Stimulated activated CD4-positive, alpha-beta T cell treated with anti-CD3 and anti-CD28 coated beads, Interleukin-4, amount 100 ng/mL, for 24 hours (primary cell): ENCODE results near the gene GCLC.
"Not testable (repeated sequence)": the region's sequence is repeated elsewhere in the genome, so short reads cannot be mapped to it uniquely, and the experiment has no call there.

Experiments
- DNase-seq: peaks from one replicate; pipeline ENCODE4 v3.0.0-alpha.2; 2020

GCLC gene

DNA sequence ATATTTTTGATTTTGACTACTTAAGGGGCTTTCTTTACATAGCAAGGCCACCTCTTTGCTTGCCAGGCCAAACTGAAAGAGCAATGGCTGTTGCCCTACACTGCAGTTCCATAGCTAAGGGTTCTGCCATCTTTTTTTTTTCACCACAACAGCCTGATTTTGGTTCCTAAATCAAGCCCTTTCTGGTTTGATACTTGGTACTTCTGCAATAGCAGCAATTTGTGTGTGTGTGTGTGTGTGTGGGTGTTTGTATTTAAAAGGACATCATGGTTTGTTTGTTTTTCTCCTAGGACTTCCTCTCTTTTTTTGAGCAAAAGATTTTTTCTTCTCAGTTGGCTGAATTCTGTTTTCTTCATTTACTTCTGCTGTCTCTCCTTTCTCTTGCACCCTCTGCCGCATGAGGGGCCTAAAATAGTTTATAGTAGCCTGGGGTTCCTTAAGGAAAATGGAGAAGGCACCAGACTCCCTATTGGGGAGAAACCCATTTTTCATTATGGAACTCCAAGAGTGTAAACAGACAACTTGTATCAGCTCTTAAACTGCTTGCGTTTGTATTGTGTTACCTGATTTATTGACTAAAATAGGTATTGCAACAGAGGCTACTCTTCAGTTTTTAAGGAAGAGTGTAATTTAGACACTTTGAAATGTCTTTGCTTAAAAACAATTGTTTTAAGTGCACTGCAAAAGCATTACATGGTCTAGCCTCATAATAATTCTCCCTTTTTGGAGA is 12.2 kb upstream of the GCLC start:
- no peak for DNase-seq

DNA sequence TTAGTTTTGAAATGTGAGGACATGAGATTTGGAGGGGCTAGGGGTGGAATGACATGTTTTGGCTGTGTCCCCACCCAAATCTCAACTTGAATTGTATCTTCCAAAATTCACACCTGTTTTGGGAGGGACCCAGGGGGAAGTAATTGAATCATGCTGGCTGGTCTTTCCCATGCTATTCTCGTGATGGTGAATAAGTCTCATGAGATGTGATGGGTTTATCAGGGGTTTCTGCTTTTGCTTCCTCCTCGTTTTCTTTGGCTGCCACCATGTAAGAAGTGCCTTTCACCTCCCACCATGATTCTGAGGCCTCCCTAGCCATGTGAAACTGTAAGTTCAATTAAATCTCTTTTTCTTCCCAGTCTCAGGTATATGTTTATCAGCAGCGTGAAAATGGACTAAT is 8.7 kb upstream of the GCLC start:
- not testable (repeated sequence) for DNase-seq

DNA sequence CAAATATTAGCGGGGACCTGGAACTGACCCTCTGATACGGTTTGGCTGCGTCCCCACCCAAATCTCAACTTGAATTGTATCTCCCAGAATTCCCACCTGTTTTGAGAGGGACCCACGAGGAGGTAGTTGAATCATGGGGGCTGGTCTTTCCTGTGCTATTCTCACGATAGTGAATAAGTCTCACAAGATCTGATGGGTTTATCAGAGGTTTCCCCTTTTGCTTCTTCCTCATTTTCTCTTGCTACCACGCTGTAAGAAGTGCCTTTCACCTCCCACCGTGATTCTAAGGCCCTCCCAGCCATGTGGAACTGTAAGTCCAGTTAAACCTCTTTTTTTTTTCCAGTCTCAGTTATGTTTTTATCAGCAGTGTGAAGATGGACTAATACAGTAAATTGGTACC is 6.8 kb upstream of the GCLC start:
- not testable (repeated sequence) for DNase-seq

DNA sequence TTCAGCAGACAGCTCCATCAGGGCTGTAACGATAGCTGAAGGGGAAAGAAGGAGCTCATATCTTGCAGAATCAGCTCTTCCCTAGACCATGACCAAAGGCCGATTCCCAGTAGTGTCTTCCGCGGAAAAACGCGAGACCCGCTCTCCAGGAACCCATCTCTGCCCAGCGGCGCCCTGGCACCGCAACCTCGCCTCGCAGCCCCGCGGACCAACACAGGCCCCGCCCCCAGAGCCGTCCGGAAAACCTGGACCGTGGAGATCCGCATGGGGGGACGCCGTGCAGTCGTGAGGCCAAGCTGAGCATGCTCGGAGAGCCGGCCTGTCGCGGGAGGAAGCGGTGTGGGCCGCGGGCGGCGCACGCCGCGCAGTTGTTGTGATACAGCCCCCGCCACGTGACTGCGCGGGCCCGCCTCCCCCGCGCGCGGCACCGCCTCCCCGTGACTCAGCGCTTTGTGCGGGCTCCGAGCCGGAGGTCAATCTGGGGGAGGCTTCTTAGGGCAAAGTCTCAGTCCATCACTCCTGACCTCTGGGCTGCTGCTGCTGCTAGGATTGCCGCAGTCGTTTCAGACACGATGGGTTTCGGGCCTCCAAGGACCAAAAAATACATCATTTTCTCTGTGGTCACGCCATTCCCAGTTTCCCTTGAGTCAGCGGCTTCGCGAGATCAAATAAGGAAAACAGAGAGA is 3.1 kb upstream of the GCLC start:
- peak; percentile 95 for DNase-seq

DNA sequence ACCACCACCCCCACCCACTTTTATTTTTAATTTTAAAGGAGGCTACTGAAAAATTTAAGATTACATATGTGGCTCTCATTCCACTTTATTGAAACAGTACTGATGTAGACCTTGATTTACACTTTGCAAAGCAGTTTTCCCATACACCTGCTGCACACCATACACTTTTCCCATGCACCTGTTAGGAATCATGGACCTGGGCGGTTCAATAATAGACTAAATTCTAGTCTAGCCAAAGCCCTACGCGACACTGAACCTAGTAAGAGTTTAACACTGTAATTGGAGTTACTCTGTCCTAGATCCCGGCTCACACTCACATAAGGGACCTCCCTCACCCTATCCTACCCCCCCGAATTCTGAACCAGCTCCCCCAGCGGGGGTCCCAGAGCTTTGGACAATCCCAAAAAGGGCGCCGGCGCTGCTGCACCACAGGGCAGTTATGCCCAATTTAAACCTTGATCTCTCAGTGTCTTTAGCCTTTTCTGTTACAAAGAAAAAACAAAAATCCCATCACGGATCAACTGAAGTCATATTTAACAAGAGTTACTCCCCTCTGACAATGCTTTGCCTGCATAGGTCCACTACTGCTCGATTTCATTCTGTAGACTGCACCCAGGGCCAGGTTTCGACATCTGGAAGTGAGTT is 2.4 kb upstream of the GCLC start:
- no peak for DNase-seq

DNA sequence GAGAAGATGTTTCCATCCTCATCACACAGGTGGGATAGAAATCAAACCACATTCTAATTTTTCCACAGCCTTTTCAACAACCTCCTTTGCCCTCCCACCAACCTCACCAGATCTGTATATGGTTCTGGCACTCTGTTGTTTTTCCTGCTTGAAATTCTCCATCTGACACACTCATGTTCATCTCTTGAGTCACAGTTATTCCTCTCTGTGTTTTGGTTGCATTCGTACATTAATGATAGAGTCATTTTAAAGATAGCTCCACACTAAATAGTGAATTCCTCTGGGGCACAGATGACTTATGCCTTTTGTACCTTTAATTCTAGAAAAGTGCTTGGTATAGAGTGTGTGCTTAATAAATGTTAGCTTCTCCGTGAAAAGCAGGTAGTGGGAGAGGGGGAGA is 1.4 kb upstream of the GCLC start:
- no peak for DNase-seq

DNA sequence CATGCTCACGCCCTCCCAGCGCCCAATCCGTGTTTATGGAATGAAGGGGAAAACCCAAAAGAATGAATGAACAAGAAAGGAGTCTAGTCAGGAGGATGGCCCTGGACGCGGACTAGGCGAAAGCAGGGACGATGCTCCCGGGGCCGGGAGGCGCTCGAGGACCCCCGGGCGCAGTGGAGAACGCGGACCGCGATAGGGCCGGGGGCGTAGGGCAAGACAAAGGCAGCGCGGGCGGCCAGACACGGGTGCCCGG is 758 bp downstream of the GCLC start:
- peak; percentile 15 for DNase-seq

DNA sequence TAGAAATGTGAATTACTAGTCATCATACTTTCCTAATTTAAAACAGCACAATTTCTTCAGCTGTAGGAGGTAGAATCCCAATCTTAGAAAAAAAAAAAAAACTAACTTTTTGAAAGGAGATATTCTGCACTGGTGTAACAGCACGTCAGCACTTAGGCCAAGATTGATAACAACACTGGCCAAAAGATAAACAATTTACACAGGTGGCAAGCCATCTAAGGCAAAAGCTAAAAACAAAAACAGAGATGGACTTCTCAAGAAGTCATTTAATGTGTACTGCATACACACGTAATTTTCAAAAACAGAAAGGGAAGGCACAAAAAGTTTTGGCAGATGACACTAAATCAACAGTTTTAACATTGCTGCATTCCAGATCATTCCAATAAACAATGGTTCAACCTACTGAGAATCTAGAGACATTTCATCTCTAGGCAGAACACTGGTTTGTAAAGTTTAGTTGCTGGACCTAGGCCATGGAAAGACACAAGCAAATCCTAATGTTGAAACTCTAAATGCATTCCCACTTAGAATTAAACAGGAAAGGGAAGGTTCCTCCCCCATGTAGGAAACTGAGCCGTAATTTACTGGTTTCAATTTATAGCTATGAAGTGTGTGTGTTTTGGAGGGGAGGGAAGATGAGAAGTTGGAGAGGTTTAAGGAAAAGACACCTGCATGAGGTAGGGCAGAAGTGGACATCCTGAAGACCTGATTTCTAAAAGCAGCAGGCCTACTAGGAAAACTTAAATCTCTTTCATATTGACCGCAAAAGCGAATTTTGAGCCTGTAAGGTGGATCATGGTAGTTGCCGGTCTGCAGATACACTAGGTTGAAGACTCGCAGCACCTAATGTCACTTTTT is 1.3 kb downstream of the GCLC start:
- DNase-seq = no peak

DNA sequence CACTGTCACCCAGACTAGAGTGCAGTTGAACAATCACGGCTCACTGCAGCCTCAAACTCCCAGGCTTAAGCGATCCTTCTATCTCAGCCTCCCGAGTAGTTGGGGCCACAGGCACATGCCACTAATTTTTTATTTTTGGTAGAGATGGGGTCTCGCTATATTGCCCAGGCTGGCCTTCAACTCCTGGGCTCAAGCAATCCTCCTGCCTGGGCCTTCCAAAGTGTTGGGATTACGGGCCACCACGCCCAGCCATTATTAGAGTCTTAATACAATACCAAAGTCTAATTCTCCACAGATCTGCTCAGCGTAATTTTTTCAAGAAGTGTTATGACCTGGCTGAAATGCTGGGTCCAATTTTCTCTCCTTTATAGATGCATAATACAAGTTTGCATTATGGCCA is 3.0 kb downstream of the GCLC start:
- no peak for DNase-seq

DNA sequence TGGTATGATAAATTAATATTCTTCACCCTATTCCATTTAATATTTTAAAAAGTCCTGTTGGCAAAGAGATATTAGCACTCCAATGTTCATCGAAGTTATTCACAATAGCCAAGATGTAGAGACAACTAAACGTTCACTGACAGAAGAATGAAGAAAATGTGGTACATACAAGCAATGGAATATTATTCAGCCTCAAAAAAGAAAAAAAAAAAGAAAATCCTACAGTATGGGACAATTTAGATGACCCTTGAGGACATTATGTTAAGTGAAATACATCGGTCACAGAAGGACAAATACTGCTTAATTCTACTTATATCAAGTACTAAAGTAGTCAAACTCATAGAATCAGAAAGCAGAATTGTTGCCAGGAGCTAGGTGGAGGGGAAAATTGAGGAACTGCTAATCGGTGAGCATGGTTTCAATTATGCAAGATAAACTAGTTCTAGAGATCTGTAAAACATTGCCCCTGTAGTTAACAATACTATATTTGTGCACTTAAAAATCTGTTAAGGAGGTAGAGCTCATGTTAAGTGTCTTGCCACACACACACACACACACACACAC is 4.7 kb downstream of the GCLC start:
- DNase-seq = no peak

DNA sequence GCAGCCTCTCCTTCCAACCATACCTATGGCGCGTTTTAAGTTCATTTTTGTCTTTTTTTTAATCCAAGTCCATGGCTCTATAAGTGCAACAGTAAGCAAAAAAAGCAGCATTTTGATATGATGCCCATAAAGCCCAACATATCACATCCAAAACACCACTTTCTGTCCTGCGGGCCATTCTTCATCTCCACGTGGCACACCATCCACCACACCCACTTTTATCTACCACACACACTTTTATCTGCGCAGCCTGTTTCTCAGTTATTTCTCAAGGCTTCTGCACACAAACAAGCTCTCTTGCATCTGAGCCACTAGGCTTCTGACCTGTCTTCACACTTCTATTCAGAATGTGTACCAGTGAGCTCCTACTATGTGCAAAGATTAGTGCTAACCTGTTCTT is 5.3 kb downstream of the GCLC start:
- DNase-seq = no peak

DNA sequence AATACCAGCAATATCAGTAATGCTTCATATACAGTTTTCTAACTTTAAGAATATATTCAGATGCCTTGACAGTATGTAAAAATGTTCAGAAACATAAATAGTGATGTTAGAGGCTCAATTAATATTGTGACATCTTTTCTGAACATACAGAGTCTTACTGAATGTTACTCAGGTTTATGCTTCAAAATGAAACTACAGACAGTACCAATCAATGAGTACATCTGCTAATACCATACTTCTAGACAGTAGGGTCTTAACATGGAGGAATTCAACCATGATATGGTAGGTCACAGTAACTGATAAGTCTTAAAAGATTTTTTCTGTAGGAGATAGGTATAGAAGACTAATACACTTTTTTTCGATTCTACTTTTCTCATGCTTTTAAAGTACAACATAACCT is 8.3 kb downstream of the GCLC start:
- no peak for DNase-seq

DNA sequence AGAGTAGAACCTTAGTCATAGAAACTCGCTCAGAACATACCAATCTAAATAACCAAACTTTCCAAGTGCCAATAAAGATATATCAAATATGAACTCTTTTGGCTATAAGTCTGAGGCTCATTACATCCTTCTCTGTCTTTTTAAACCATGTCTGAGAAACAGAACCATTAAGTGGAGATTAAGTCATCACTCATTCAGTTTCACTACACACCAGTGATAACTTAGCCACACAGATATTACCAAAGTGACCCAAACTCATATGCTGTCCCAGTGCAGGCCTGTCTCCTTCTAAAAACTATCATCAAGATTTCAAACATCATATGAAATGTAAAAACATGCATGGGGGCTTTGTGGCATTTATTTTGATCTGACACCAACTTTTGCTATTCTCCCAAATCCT is 12.0 kb downstream of the GCLC start:
- DNase-seq = no peak

DNA sequence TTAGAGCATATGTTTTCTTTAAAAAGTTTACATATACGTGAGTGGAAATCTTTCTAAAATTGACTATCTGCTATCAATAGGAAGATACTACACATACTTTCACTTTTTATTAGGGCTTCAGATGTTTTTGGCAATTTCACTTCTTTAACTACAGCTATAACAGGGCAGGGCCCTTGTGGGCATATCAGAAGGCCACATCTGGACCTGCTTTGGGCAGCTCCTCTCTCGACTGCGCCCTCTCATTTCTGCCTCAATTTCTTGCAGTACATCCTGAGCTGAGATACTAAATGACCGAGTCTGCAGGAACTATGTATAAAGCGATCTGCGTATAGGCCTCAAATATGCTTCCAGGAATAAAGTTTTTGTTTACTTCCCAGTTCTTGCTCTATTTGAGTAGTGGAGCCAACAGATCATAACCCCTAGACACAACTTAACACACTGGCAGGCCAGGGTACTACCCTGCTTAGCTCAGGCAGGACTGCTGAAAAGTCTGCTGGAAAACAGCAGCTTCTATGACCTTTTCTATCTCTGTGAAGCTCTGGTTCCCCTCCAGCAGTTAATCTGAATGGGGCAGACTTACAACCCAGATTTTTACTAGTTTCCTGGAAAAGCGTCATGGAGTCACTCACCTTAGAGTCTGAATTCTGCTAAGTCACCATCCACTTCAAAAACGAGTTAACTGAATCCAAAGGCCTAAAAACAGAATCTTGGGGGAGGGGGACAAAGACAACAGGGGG is 12.7 kb downstream of the GCLC start:
- no peak for DNase-seq

DNA sequence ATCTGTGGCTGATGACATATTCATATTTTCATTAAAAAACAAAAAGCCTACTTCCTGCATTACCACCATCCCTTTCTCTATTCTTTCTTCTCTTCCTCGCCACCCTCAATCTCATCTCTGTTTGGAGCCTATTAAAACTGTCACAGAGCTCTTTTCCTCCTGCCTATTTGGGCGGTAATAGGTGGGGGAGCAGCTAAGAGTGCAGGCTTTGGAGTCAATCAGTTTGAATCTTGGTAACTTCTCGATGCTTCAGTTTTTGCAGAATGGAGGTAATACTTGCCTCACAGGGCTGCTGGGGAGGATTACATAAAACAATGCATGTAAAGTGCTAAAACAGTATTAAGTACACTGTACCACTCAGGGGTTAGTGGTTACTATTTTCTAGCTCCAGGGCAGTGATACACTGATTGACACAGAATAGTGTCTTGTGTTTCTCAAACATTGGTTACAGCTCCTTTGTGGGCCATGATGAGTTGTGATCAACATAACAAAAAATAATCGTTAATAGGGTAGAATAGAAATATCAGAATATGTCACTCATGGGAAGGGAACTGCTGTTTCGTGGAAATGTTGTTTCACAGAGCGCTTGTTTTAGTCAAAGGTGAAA is 14.0 kb downstream of the GCLC start:
- DNase-seq = no peak

DNA sequence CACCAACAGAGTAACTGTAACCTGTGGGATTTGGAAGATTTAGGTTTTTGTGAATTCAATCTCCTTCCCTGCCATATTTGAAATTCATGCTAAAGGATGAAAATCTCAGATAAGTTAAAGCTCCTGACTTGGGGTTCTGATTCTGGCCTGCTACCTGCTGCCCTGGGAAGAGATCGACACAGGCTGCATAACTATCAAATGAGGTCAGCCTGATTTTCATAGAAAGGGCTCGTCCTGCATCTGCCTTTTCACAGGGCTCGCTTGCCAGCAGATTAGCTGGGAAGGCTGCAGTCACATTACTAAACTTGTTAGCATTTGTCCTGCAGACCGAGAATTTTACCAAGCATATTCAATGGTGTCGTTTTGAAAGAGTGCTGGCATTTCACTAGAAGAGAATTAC is 14.6 kb downstream of the GCLC start:
- no peak for DNase-seq

DNA sequence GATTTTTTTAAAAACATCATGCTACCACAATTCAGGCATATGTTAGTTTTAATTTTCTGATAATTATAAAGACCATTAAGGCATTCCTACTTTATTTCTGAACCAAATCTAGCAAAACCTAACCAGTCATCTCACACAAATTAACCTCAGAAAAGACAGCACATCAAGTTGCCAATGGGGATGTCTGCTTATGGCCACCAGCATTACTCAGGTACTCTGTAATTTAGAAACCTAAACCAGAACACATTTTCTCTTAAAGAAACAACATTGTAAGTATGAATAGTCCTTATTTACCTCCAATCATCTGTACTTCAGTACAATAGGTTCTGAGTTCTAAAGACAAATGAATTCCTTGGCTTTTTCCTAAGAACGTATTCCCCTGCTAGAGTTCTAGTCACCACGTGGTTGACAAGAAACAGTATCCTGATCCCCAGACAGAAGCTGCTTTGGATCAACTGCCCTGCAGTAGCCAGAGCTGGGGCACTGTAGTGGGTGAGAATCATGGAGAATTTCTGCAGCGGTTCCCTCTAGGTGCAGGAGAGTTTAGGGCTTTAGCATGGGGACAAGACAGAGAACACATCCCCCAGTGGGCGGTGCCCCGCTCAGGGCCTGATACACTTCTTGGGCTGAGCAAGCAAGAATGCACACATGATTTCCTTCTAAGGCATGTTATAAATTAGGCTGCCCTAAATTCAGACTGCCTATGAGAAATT is 15.4 kb downstream of the GCLC start:
- no peak for DNase-seq

DNA sequence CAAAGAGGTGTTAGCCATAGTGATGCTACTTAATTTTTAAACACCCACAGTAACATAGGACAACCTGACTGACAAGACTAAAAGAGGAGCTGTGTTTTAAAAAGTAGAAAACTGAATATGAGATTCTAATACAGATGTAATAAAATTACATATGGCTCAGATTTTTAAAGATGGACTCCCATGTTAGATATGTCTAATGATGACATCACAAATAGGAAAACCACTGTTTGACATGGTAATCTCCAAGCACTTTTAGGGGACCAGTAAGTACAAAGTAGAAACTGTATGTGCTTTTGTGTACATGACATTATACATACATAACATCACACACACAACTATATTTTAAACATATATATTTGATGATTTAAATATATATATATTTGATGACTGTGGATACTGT is 16.8 kb downstream of the GCLC start:
- DNase-seq = no peak

DNA sequence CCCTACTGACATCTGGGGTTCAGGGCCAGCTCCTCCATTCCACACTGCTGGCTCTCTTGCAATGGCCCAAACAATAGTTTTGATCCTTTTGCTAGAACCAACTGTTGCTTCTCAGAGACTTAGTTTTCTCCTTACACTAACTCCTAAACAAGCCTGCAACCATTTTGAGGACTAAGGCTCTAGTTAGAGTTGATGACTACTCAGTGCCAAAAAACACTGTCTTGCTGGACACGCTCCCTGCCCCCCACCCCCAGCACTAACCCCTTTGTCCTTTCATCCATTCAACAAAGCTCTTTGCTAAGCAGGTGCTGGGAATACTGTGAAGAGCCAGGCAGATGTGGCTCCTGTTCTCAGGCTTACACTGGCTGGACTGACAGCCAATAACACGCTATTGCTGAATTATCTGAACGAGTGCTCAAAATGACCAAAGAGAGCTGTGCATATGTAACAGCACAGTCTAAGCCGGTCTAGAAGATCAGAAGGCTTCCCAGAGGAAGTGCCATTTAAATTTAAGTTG is 17.6 kb downstream of the GCLC start:
- DNase-seq = no peak

DNA sequence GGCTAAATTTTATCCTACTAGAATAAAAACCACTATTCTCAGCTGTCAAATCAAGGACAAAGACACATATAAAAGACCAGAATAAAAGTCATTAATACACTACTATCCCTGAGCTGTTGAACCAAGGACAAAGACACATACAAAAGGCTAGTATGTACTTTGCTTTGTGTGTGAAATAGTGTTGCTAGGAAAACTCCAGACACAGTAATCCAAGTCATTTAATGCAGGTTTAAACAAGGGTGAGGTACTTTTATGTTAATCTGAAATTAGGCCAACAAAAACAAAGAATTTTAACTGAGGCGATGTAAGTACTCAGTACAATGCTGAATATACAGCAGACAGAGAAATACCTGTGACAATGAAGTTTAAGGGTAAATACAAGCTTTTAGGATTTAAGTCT is 18.9 kb downstream of the GCLC start:
- DNase-seq = no peak

DNA sequence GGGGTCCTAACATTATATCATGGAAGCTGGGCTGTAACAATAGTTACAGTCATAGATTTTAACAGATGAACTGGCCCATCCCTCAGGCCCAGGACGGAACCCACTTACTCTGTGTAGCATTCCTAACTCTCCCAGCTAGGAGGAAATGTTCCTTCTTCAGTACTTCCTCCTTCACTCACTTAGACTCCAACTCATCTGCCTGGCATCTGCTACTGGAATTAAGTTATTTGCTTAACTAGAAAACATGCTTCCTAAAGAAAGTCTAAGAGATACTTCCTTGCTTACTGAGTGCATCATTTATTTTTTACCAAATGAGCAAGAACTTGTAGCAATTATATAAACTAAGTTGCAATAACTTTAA is 20.5 kb downstream of the GCLC start:
- DNase-seq = no peak
